IMR-90 (cell line): ENCODE measurements around the gene KCNMB2. TPM values are rescaled to one million over a fixed set of nuclear protein-coding genes. Genes with fewer than 3 reads are reported as not detected.

ENCODE experiments used
- ATAC-seq: fragments of 200-7000 bp; cut with Tn5 transposase; 2 replicates; pipeline ENCODE4 v1.9.1; 2020; ENCODE audit warnings: low read depth, mild to moderate bottlenecking, moderate library complexity
- BruUV-seq: library from RNA; stranded (reverse); fragments of 400-500 nt; replicated peaks from 2 replicates; lab custom pipeline; 2021; lab: Mats Ljungman, UMichigan
- CTCF ChIA-PET: fragments of 300-600 bp; formaldehyde crosslinking; extraction: SDS; loops from one replicate; lab custom pipeline; 2021; ENCODE audit warnings: antibody characterized with exemption; lab: Yijun Ruan, JAX
- POLR2A ChIA-PET: fragments of 300-600 bp; sonication (Branson Sonifier 250); formaldehyde crosslinking; loops from one replicate; lab custom pipeline; 2022; ENCODE audit warnings: antibody characterized with exemption; ENCODE audit not compliant: unreplicated experiment; lab: Charles Lee
- DNase-seq: peaks from one replicate; pipeline ENCODE4 v3.0.0; 2013
- H2AFZ ChIP-seq: replicated peaks from 2 replicates; pipeline ENCODE3; 2013; ENCODE audit warnings: low read length, mild to moderate bottlenecking; ENCODE audit not compliant: poor library complexity
- H2AK5ac ChIP-seq: 2 replicates; pipeline ENCODE4 v1.6.1; 2013; ENCODE audit warnings: low read depth, low read length, inconsistent platforms
- H2AK9ac ChIP-seq: replicated peaks from 2 replicates; pipeline ENCODE3; 2013; ENCODE audit warnings: mild to moderate bottlenecking, low read depth, low read length, moderate library complexity; ENCODE audit not compliant: poor library complexity
- H2BK120ac ChIP-seq: 2 replicates; pipeline ENCODE4 v1.6.1; 2013; ENCODE audit warnings: low read depth, low read length, inconsistent platforms
- H2BK15ac ChIP-seq: 3 replicates; pipeline ENCODE4 v1.6.1; 2013; ENCODE audit warnings: low read depth, low read length, inconsistent platforms
- H2BK20ac ChIP-seq: 2 replicates; pipeline ENCODE4 v1.6.1; 2013; ENCODE audit warnings: low read depth, mild to moderate bottlenecking, inconsistent platforms, low read length, moderate library complexity
- H2BK5ac ChIP-seq: 2 replicates; pipeline ENCODE4 v1.6.1; 2013; ENCODE audit warnings: mild to moderate bottlenecking, low read depth, low read length, inconsistent platforms; ENCODE audit not compliant: poor library complexity, severe bottlenecking
- H3K14ac ChIP-seq: replicated peaks from 2 replicates; pipeline ENCODE4 v1.6.1; 2013; ENCODE audit warnings: low read depth, low read length, inconsistent platforms
- H3K18ac ChIP-seq: 2 replicates; pipeline ENCODE4 v1.6.1; 2013; ENCODE audit warnings: low read depth, low read length, control low read depth
- H3K23ac ChIP-seq: 2 replicates; pipeline ENCODE4 v1.6.1; 2013; ENCODE audit warnings: low read depth, low read length, inconsistent platforms
- H3K27ac ChIP-seq: 2 replicates; pipeline ENCODE4 v1.5.1; 2013; ENCODE audit warnings: mild to moderate bottlenecking, control low read depth, low read length; ENCODE audit not compliant: insufficient read depth
- H3K27me3 ChIP-seq: 2 replicates; pipeline ENCODE4 v1.6.1; 2013; ENCODE audit warnings: low read length; ENCODE audit not compliant: control insufficient read depth, insufficient read depth
- H3K36me3 ChIP-seq: 2 replicates; pipeline ENCODE4 v1.6.1; 2013; ENCODE audit warnings: low read length, mixed read lengths; ENCODE audit not compliant: control insufficient read depth, insufficient read depth
- H3K4ac ChIP-seq: 2 replicates; pipeline ENCODE4 v1.6.1; 2013; ENCODE audit warnings: low read depth, low read length, inconsistent platforms
- H3K4me1 ChIP-seq: 2 replicates; pipeline ENCODE4 v1.6.1; 2013; ENCODE audit warnings: low read length, mixed read lengths; ENCODE audit not compliant: control insufficient read depth, insufficient read depth
- H3K4me2 ChIP-seq: 2 replicates; pipeline ENCODE4 v1.6.1; 2013; ENCODE audit warnings: low read depth, mild to moderate bottlenecking, control low read depth, low read length, moderate library complexity
- H3K4me3 ChIP-seq: 2 replicates; pipeline ENCODE4 v1.5.1; 2013; ENCODE audit warnings: low read depth, mild to moderate bottlenecking, control low read depth, low read length, moderate library complexity; ENCODE audit not compliant: insufficient read depth
- H3K56ac ChIP-seq: 2 replicates; pipeline ENCODE4 v1.6.1; 2013; ENCODE audit warnings: low read length, inconsistent platforms; ENCODE audit not compliant: insufficient read depth; ENCODE audit errors: extremely low read depth
- H3K79me1 ChIP-seq, 2 experiments: 2 replicates each; pipeline ENCODE4 v1.6.1; 2013; ENCODE audit warnings: low read length in 2 of 2, inconsistent platforms in 1 of 2, low read depth in 1 of 2
- H3K9ac ChIP-seq: 2 replicates; pipeline ENCODE4 v1.6.1; 2013; ENCODE audit warnings: low read depth, low read length, control low read depth
- H3K9me1 ChIP-seq: 2 replicates; pipeline ENCODE4 v1.6.1; 2013; ENCODE audit warnings: low read length, inconsistent platforms; ENCODE audit not compliant: insufficient read depth
- H3K9me3 ChIP-seq: 2 replicates; pipeline ENCODE4 v1.6.1; 2013; ENCODE audit warnings: low read length; ENCODE audit not compliant: control insufficient read depth, insufficient read depth
- H4K20me1 ChIP-seq: 2 replicates; pipeline ENCODE4 v1.6.1; 2013; ENCODE audit warnings: low read length, inconsistent platforms; ENCODE audit not compliant: insufficient read depth
- H4K5ac ChIP-seq: 2 replicates; pipeline ENCODE4 v1.6.1; 2013; ENCODE audit warnings: mild to moderate bottlenecking, low read depth, low read length, control low read depth
- H4K8ac ChIP-seq, 2 experiments: 2 replicates each; pipeline ENCODE4 v1.6.1; 2013; ENCODE audit warnings: low read depth in 2 of 2, low read length in 2 of 2, control low read depth in 1 of 2, inconsistent platforms in 1 of 2
- H4K91ac ChIP-seq: 2 replicates; pipeline ENCODE4 v1.6.1; 2013; ENCODE audit warnings: low read depth, low read length, inconsistent platforms; ENCODE audit not compliant: insufficient read depth
- POLR2A ChIP-seq: IDR thresholded peaks from 2 replicates; pipeline ENCODE4 v1.6.1; 2012; ENCODE audit warnings: mild to moderate bottlenecking, low read depth, low read length
- WGBS, 2 experiments: methylation state at CpG; one replicate each; pipeline versions ENCODE4 v1.1.5 to v1.1.7; 2013; ENCODE audit warnings: missing lambda C conversion rate in 2 of 2; ENCODE audit not compliant: insufficient read length in 1 of 2; ENCODE audit errors: extremely low coverage in 2 of 2; 5-methylcytosine and 5-hydroxymethylcytosine counted together
- dilution Hi-C: fragments of 300-500 bp; cut with HindIII; formaldehyde crosslinking; loops from one replicate; pipeline ENCODE4 v1.14.3; 2018; ENCODE audit warnings: low sequenced_read_pairs; ENCODE audit not compliant: unreplicated experiment
- in situ Hi-C: fragments of 300-500 bp; cut with MboI; formaldehyde crosslinking; loops from 3 replicates; pipeline ENCODE4 v1.14.3; 2019; ENCODE audit warnings: low sequenced_read_pairs, inconsistent platforms, mixed read lengths
- intact Hi-C: fragments of 100-400 bp; cut with micrococcal nuclease; formaldehyde crosslinking; loops from 2 replicates; pipeline ENCODE4 v1.10.0; 2022
- polyA plus RNA-seq, 3 experiments: library from polyadenylated mRNA; depleted of rRNA; stranded (reverse); fragments of >200 nt; gene quantifications; 2 replicates each; pipeline ENCODE4 v1.2.3, GENCODE V29; 2012; ENCODE audit warnings: low replicate concordance in 1 of 3
- total RNA-seq: library from RNA; depleted of rRNA; stranded (reverse); fragments of >200 nt; gene quantifications from 2 replicates; pipeline ENCODE4 v1.2.3, GENCODE V29; 2012
- TF ChIP-seq, protein P1 (sequence below): fragments of 150-350 bp; IDR thresholded peaks from 2 replicates; pipeline ENCODE4 v1.6.1; 2016; ENCODE audit warnings: low read depth, mild to moderate bottlenecking, low read length, moderate library complexity, borderline replicate concordance
- TF ChIP-seq, protein P2 (sequence below): conservative IDR thresholded peaks from 2 replicates; pipeline ENCODE4 v1.5.1; 2012; ENCODE audit warnings: mild to moderate bottlenecking, low read depth, low read length, improper control_type of control experiment

The KCNMB2 gene
- total and polyA plus RNA-seq, 2 of the 4 experiments (the other 2 are of a cell fraction) = not detected

GRCh38 chr3:178714925-178715832, 178.9 kb downstream of the KCNMB2 start:
- Histone ChIP-seq H4K8ac (no peak overlapping the region), H3K4me2 (peak overlapping the region; percentile 9; the same call in 1 of the 2 replicates)

More at GRCh38 chr3:178714925-178715832, 178.9 kb downstream of the KCNMB2 start:
- WGBS, 2 experiments = no CpG with 5 or more reads among the region's 4 CpGs
- Histone ChIP-seq H4K20me1 (no peaks in the 10 kb centered on the region), H3K4me1 (peaks cover 4% of the 10 kb centered on the region; the same call in 1 of the 2 replicates), H2AK5ac (no peak overlapping the region), H3K23ac (peak overlapping the region; percentile 48; the same call in 1 of the 2 replicates), H3K27me3 (no peaks in the 10 kb centered on the region), H3K18ac (no peak overlapping the region; the same call in 1 of the 2 replicates), H3K9me3 (no peaks in the 10 kb centered on the region), H2BK5ac (no peak overlapping the region), H3K79me1 (no peaks in the 10 kb centered on the region), H3K27ac (peak overlapping the region; percentile 40; the same call in 1 of the 2 replicates), H3K9ac (no peak overlapping the region), H3K14ac (no peak overlapping the region), H2BK20ac (peak overlapping the region; percentile 54; the same call in 1 of the 2 replicates), H2AK9ac (no peak overlapping the region), H3K4me3 (no peak overlapping the region), H2BK120ac (peak overlapping the region; percentile 52), H2AFZ (no peak overlapping the region), H2BK15ac (0 out of 3 replicates have a peak overlapping the region, but pooled peaks have one; percentile 1), H4K91ac (no peak overlapping the region), H3K36me3 (no peaks in the 10 kb centered on the region), H3K4ac (no peak overlapping the region), H4K5ac (no peak overlapping the region), H3K56ac (no peak overlapping the region), H3K9me1 (0 out of 2 replicates have a peak, but pooled peaks cover 2% of the 10 kb centered on the region)
- dilution Hi-C loops (no loop called here), in situ Hi-C loops (no loop called here), intact Hi-C loops (no loop called here)
- ChIA-PET CTCF (no interaction called here), POLR2A (no interaction called here)
- no TSS peak for BruUV-seq
- ATAC-seq (peak; percentile 65; the same call in 1 of the 2 replicates), DNase-seq (no peak)
- TF ChIP-seq, protein P1, sequence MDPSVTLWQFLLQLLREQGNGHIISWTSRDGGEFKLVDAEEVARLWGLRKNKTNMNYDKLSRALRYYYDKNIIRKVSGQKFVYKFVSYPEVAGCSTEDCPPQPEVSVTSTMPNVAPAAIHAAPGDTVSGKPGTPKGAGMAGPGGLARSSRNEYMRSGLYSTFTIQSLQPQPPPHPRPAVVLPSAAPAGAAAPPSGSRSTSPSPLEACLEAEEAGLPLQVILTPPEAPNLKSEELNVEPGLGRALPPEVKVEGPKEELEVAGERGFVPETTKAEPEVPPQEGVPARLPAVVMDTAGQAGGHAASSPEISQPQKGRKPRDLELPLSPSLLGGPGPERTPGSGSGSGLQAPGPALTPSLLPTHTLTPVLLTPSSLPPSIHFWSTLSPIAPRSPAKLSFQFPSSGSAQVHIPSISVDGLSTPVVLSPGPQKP = no peak
- TF ChIP-seq, protein P2, sequence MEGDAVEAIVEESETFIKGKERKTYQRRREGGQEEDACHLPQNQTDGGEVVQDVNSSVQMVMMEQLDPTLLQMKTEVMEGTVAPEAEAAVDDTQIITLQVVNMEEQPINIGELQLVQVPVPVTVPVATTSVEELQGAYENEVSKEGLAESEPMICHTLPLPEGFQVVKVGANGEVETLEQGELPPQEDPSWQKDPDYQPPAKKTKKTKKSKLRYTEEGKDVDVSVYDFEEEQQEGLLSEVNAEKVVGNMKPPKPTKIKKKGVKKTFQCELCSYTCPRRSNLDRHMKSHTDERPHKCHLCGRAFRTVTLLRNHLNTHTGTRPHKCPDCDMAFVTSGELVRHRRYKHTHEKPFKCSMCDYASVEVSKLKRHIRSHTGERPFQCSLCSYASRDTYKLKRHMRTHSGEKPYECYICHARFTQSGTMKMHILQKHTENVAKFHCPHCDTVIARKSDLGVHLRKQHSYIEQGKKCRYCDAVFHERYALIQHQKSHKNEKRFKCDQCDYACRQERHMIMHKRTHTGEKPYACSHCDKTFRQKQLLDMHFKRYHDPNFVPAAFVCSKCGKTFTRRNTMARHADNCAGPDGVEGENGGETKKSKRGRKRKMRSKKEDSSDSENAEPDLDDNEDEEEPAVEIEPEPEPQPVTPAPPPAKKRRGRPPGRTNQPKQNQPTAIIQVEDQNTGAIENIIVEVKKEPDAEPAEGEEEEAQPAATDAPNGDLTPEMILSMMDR = no peak
- no peak for TF ChIP-seq POLR2A
